ENCODE results near the gene GPR107. TPM values are rescaled to one million over a fixed set of nuclear protein-coding genes. Genes with fewer than 3 reads are reported as not detected.

The GPR107 gene
- total RNA-seq, 2 experiments from 2014 or later, result 10.4 to 24.3 TPM

DNA sequence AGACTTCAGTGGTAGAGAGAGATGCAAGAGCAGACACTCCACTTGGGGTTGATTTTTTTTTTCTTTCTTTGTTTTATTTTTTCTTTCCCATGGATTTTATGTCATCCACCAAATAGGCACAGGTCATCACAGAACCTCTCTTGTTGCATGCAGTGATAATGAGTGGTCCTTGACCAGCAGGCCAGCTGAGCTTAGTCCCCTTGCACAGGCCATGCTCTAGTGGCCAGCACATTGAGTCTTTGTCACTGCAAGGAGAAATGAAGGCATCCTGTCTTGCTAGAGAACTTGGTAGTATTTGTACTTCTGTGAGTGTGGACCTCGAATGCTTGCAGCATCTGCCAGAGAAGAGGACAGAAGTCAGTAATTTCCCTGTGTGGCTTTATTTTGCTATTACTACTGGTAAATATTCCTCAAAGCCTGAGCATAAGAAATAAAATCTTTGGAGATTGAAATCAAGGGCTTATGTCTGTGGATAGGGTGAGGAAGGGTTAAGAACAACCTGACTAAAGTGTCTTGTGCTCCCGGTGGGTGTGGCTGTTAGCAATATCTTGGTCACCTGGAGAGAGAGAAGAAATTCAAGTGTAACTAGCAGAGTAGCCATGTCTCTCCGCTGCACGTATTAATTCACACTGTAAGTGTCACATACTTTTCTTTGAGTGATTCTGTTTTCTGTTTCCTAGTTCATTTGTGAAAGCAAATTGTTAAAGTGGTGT lies 73.2 kb downstream of the GPR107 start:
- Histone ChIP-seq H3K4me3 (ENCODE audit: low read depth, low read length, poor library complexity, severe bottlenecking) (no peak overlapping the region), H3K27ac (ENCODE audit: low read depth, low read length, poor library complexity, severe bottlenecking) (no peak overlapping the region), H2AFZ (ENCODE audit: low read length) (no peak overlapping the region), H3K9me2 (ENCODE audit: insufficient read depth, low read length) (no peaks in the 10 kb centered on the region), H3K36me3 (ENCODE audit: insufficient read depth, low read length) (peaks cover 48% of the 10 kb centered on the region), H3K4me1 (ENCODE audit: insufficient read depth, low read length, poor library complexity, severe bottlenecking) (peaks cover 23% of the 10 kb centered on the region), H3K79me2 (ENCODE audit: insufficient read depth, low read depth, low read length) (no peaks in the 10 kb centered on the region), H3K4me2 (ENCODE audit: low read length) (no peak overlapping the region), H4K20me1 (ENCODE audit: insufficient read depth, low read length) (no peaks in the 10 kb centered on the region), H3K9me3 (ENCODE audit: low read length) (no peaks in the 10 kb centered on the region)
- no TSS peak for BruUV-seq (replicated peaks)
- TF ChIP-seq EZH2phosphoT487 (IDR thresholded peaks at IDR 0.05; ENCODE audit: borderline replicate concordance, low read depth, low read length) (no peak), CTCF (conservative IDR thresholded peaks at IDR 0.05; ENCODE audit: low read length) (no peak)
- DNase-seq (ENCODE audit: low spot score), result no peak
- CTCF ChIA-PET (ENCODE audit: unreplicated experiment), result no interaction called here
- intact Hi-C loops (cut with micrococcal nuclease; ENCODE audit: unreplicated experiment), result no loop called here
- POLR2A ChIA-PET, result no interaction called here

DNA sequence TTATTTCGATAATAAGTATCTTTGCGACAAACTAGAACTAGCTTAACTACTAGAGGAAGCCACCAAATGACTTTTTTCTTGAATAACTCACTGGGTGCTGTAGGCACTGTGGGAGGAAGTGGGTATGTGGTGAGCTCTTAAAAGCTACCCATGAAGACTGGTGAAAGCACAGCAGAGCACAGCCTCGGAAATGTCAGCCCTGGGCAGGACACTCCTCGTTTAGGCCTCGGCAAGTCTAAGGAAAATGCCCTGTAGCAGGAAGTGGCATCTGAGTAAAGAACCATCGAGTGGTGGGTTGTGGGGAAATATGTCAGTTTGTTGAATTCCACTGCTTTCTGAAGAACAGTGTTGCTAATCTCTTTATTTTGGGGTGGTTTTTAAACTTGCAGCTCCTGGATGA lies 74.5 kb downstream of the GPR107 start:
- CTCF ChIA-PET (ENCODE audit: unreplicated experiment), result no interaction called here
- peaks cover 10% of the 10 kb centered on the region for H3K4me1 ChIP-seq (ENCODE audit: insufficient read depth, low read length, poor library complexity, severe bottlenecking)
- BruUV-seq (replicated peaks), result no TSS peak

More for the DNA sequence above, 74.5 kb downstream of the GPR107 start:
- H3K27ac ChIP-seq (ENCODE audit: low read depth, low read length, poor library complexity, severe bottlenecking), result no peak overlapping the region
- POLR2A ChIA-PET, result interaction anchor here (0.6 kb wide), 1 partner anchor 366 kb away, joined by 4 read pairs; no protein-coding TSS in a partner anchor
- intact Hi-C loops (cut with micrococcal nuclease; ENCODE audit: unreplicated experiment), result no loop called here
- H3K9me2 ChIP-seq (ENCODE audit: insufficient read depth, low read length), result no peaks in the 10 kb centered on the region
- peaks cover 36% of the 10 kb centered on the region for H3K36me3 ChIP-seq (ENCODE audit: insufficient read depth, low read length)
- peak; percentile 21 for DNase-seq (ENCODE audit: low spot score)
- no peak overlapping the region for H3K4me3 ChIP-seq (ENCODE audit: low read depth, low read length, poor library complexity, severe bottlenecking)
- no peaks in the 10 kb centered on the region for H3K79me2 ChIP-seq (ENCODE audit: insufficient read depth, low read depth, low read length)
- no peaks in the 10 kb centered on the region for H4K20me1 ChIP-seq (ENCODE audit: insufficient read depth, low read length)
- H2AFZ ChIP-seq (ENCODE audit: low read length), result no peak overlapping the region
- no peaks in the 10 kb centered on the region for H3K9me3 ChIP-seq (ENCODE audit: low read length)
- no peak for TF ChIP-seq EZH2phosphoT487 (IDR thresholded peaks at IDR 0.05; ENCODE audit: borderline replicate concordance, low read depth, low read length)
- no peak for TF ChIP-seq CTCF (conservative IDR thresholded peaks at IDR 0.05; ENCODE audit: low read length)
- no peak overlapping the region for H3K4me2 ChIP-seq (ENCODE audit: low read length)
